GM12878 (cell line): ENCODE data around the gene GOLGA6A. TPM values are rescaled to one million over a fixed set of nuclear protein-coding genes. Genes with fewer than 3 reads are reported as not detected.

Experiments used
- ATAC-seq: fragments of 200-7000 bp; cut with Tn5 transposase; 3 replicates; pipeline ENCODE4 v1.9.1; 2020; ENCODE audit warnings: mild to moderate bottlenecking, moderate library complexity
- BruUV-seq: library from RNA; stranded (reverse); fragments of 400-500 nt; replicated peaks from 2 replicates; lab custom pipeline; 2021; lab: Mats Ljungman, UMichigan
- CTCF ChIA-PET: fragments of 300-600 bp; sonication (Branson Sonifier 250); formaldehyde crosslinking; extraction: SDS; loops from one replicate; lab custom pipeline; 2021; ENCODE audit warnings: inconsistent platforms; lab: Yijun Ruan, JAX
- POLR2A ChIA-PET: fragments of 350-600 bp; formaldehyde crosslinking; extraction: SDS; loops from one replicate; lab custom pipeline; 2021; ENCODE audit warnings: inconsistent platforms; lab: Charles Lee
- RAD21 ChIA-PET: fragments of 300-600 bp; sonication (Branson Sonifier 250); formaldehyde crosslinking; loops from one replicate; lab custom pipeline; 2023; ENCODE audit warnings: antibody characterized with exemption; ENCODE audit not compliant: unreplicated experiment; lab: Charles Lee
- SMC1A ChIA-PET: fragments of 300-600 bp; sonication (Branson Sonifier 250); formaldehyde crosslinking; loops from one replicate; lab custom pipeline; 2023; ENCODE audit not compliant: unreplicated experiment, uncharacterized antibody; lab: Charles Lee
- DNase-seq: peaks from one replicate; pipeline ENCODE4 v3.0.0-alpha.2; 2011; ENCODE audit warnings: low read depth, low spot score
- FAIRE-seq: peaks from 3 replicates; lab custom pipeline; 2011; peaks lifted over from hg19 to GRCh38; lab: Jason Lieb, UNC
- H2AFZ ChIP-seq: 2 replicates; pipeline ENCODE4 v1.6.0; 2011; ENCODE audit warnings: low read depth, low read length, control low read depth; ENCODE audit not compliant: control insufficient read depth
- H3K27ac ChIP-seq: 2 replicates; pipeline ENCODE4 v1.5.1; 2011; ENCODE audit warnings: control low read depth; ENCODE audit not compliant: control insufficient read depth, insufficient read depth
- H3K27me3 ChIP-seq, 2 experiments: replicated peaks in 1 of 2; 2 replicates each; pipeline versions ENCODE4 v1.6.0 to v1.6.1; 2011; ENCODE audit warnings: low read length in 1 of 2; ENCODE audit not compliant: control insufficient read depth in 2 of 2, insufficient read depth in 2 of 2
- H3K36me3 ChIP-seq, 2 experiments: 2 replicates each; pipeline ENCODE4 v1.5.1; 2011; ENCODE audit warnings: low read length in 1 of 2; ENCODE audit not compliant: control insufficient read depth in 2 of 2, insufficient read depth in 2 of 2
- H3K4me1 ChIP-seq: 2 replicates; pipeline ENCODE4 v1.6.1; 2011; ENCODE audit warnings: mild to moderate bottlenecking, low read length, moderate library complexity, mixed read lengths; ENCODE audit not compliant: control insufficient read depth, insufficient read depth
- H3K4me2 ChIP-seq: 2 replicates; pipeline ENCODE4 v1.6.0; 2011; ENCODE audit warnings: control low read depth; ENCODE audit not compliant: control insufficient read depth, insufficient read depth
- H3K4me3 ChIP-seq: fragments of 200-600 bp; sonication (generic); 2 replicates; pipeline ENCODE4 v1.5.1; 2016
- H3K79me2 ChIP-seq: 2 replicates; pipeline ENCODE4 v1.6.0; 2011; ENCODE audit warnings: low read length; ENCODE audit not compliant: control insufficient read depth, insufficient read depth
- H3K9ac ChIP-seq: 2 replicates; pipeline ENCODE4 v1.8.0; 2011; ENCODE audit warnings: low read length, control low read depth, mixed read lengths; ENCODE audit not compliant: control insufficient read depth, insufficient read depth
- H3K9me3 ChIP-seq: replicated peaks from 3 replicates; pipeline ENCODE4 v1.5.1; 2011; ENCODE audit warnings: mild to moderate bottlenecking, low read length; ENCODE audit not compliant: control insufficient read depth, insufficient read depth
- H4K20me1 ChIP-seq: 2 replicates; pipeline ENCODE4 v1.6.0; 2011; ENCODE audit not compliant: control insufficient read depth, insufficient read depth
- ASH2L ChIP-seq: fragments of 300-600, 200-600 bp; sonication (generic); IDR thresholded peaks from 2 replicates; pipeline ENCODE4 v1.6.1; 2017; ENCODE audit warnings: low read depth, mild to moderate bottlenecking, borderline replicate concordance
- ATF7 ChIP-seq: fragments of 450-650 bp; IDR thresholded peaks from 2 replicates; pipeline ENCODE4 v1.6.1; 2016; ENCODE audit warnings: low read depth, mild to moderate bottlenecking
- BMI1 ChIP-seq: fragments of 450-650 bp; IDR thresholded peaks from 2 replicates; pipeline ENCODE4 v1.6.1; 2016; ENCODE audit warnings: mild to moderate bottlenecking, moderate library complexity, borderline replicate concordance
- CREB1 ChIP-seq: IDR thresholded peaks from 2 replicates; pipeline ENCODE4 v1.6.1; 2012; ENCODE audit warnings: low read depth, mild to moderate bottlenecking, inconsistent platforms
- HDAC2 ChIP-seq: fragments of 200-600 bp; sonication (generic); IDR thresholded peaks from 2 replicates; pipeline ENCODE4 v1.6.1; 2017
- IKZF2 ChIP-seq, 2 experiments: fragments of 450-650 bp; IDR thresholded peaks; 2 replicates each; pipeline ENCODE4 v1.6.1; 2017; ENCODE audit warnings: mild to moderate bottlenecking in 2 of 2, moderate library complexity in 2 of 2
- JUND ChIP-seq: IDR thresholded peaks from 2 replicates; pipeline ENCODE4 v1.6.1; 2012; ENCODE audit warnings: low read depth, mild to moderate bottlenecking, low read length, improper control_type of control experiment, moderate library complexity
- KAT2A ChIP-seq: conservative IDR thresholded peaks from 2 replicates; pipeline ENCODE4 v1.6.1; 2011; ENCODE audit warnings: low read depth, low read length; ENCODE audit not compliant: control insufficient read depth
- NRF1 ChIP-seq: conservative IDR thresholded peaks from 2 replicates; pipeline ENCODE4 v1.6.1; 2011; ENCODE audit warnings: mild to moderate bottlenecking, low read depth, low read length, improper control_type of control experiment
- POLR2A ChIP-seq: IDR thresholded peaks from 2 replicates; pipeline ENCODE4 v1.6.1; 2011; ENCODE audit warnings: low read depth, mild to moderate bottlenecking, low read length
- POLR2AphosphoS2 ChIP-seq: IDR thresholded peaks from 2 replicates; pipeline ENCODE4 v1.6.1; 2011; ENCODE audit warnings: low read depth, mild to moderate bottlenecking, low read length, improper control_type of control experiment, moderate library complexity
- SMARCA5 ChIP-seq: fragments of 450-650 bp; IDR thresholded peaks from 2 replicates; pipeline ENCODE4 v1.6.1; 2017; ENCODE audit warnings: mild to moderate bottlenecking
- SPI1 ChIP-seq: IDR thresholded peaks from 2 replicates; pipeline ENCODE4 v1.6.1; 2011; ENCODE audit warnings: low read depth, mild to moderate bottlenecking, low read length, moderate library complexity, borderline replicate concordance; ENCODE audit not compliant: insufficient read depth
- TBL1XR1 ChIP-seq: IDR thresholded peaks from 2 replicates; pipeline ENCODE4 v1.6.1; 2012; ENCODE audit warnings: low read depth, low read length, improper control_type of control experiment
- WGBS: methylation state at CpG from one replicate; pipeline ENCODE4 v1.1.6; 2016; ENCODE audit warnings: low lambda C conversion rate; ENCODE audit not compliant: insufficient replicate concordance, insufficient coverage; ENCODE audit errors: missing lambda C conversion rate; 5-methylcytosine and 5-hydroxymethylcytosine counted together
- in situ Hi-C: fragments of 300-500 bp; cut with MboI; formaldehyde crosslinking; loops from 9 replicates; pipeline ENCODE4 v1.14.3; 2018; ENCODE audit warnings: mixed read lengths
- intact Hi-C: fragments of 100-400 bp; cut with micrococcal nuclease; formaldehyde crosslinking; loops from one replicate; pipeline ENCODE4 v1.14.2; 2022; ENCODE audit not compliant: unreplicated experiment
- polyA plus RNA-seq, 11 experiments: library from polyadenylated mRNA; depleted of rRNA in 4 of 11; unstranded in 6 of 11; stranded (reverse) in 5 of 11; fragments of >200 nt; fragmentation: Nextera tagmentation in 4 of 11; fragmentation: Illumina TruSeq in 1 of 11; extraction: Ambion mirVana in 4 of 11; extraction: Trizol in 1 of 11; gene quantifications; 1 replicate in 1 of 11; 2 replicates in 10 of 11; pipeline versions ENCODE4 v1.2.1 to v1.2.3, GENCODE V29; 2011 to 2016; ENCODE audit warnings: inconsistent platforms in 2 of 11, missing spikeins in 2 of 11, low read depth in 1 of 11
- total RNA-seq, 4 experiments: library from RNA; depleted of rRNA in 3 of 4; stranded (reverse); fragments of >200 nt in 3 of 4; fragmentation: Illumina TruSeq in 1 of 4; extraction: Trizol in 1 of 4; gene quantifications; 2 replicates each; pipeline versions ENCODE4 v1.2.1 to v1.2.3, GENCODE V29; 2013 to 2021
- TF ChIP-seq, protein P1 (sequence below): fragments of 450-650 bp; IDR thresholded peaks from 2 replicates; pipeline ENCODE4 v1.6.1; 2016; ENCODE audit warnings: mild to moderate bottlenecking
- TF ChIP-seq, protein P2 (sequence below): IDR thresholded peaks from 2 replicates; pipeline ENCODE4 v1.6.1; 2012; ENCODE audit warnings: low read depth, low read length, improper control_type of control experiment
- TF ChIP-seq, protein P3 (sequence below): fragments of 450-650 bp; IDR thresholded peaks from 2 replicates; pipeline ENCODE4 v1.6.1; 2017; ENCODE audit warnings: mild to moderate bottlenecking, moderate library complexity

The GOLGA6A gene
- total and polyA plus RNA-seq, 10 of the 15 experiments (the other 5 are each of a cell fraction or from before 2014, with no cell fraction given): not detected

DNA sequence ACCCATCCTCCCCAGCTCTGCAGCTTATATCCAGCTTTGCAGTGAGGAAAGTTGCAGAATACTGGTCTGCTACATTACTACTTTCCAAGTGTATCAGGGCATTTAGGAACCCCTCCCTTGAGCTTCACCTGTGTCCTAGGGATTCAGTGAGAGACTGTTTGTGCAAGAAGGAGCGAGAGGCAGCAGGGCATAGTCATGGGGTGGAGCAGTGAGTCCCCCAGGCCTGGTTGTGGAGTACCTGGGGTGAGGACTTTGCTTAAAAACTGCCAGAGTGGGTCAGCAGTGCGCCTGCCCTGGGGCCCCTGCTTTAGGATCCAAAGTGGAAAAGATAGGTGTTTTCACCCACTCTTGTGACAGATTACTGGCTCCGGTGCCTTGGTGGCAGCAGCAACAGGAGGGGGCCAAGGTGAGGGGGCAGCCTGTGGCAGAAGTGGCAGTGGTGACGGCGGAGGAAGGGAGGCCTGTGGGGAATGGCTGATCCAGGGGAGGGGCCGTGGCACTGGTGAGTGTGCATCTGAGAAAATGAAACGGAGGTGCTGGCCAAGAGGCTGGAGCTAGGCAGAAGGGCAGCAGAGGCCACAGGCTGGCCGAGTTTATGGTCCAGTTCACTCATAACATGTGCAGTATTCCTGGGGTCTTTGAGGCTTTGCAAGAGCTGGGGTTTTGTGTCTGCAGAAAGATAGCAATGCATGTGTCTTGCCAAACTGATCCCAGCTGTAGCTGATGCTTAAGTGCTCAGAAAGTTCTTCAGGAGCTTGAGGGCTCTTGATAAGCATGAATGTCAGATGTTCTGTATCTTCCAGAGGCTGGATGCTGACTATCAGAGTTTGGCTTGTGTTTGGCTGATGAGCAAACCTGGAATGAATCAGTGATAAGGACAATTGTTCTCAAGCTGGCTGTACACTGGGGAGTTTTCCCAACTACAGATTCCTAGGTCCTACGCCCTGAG lies 43.4 kb downstream of the GOLGA6A start:
- FAIRE-seq: no peak
- H3K4me3 ChIP-seq: no peak overlapping the region
- no peak overlapping the region for H3K27ac ChIP-seq
- BruUV-seq: no TSS peak
- H3K4me1 ChIP-seq: no peaks in the 10 kb centered on the region
- H3K79me2 ChIP-seq: no peaks in the 10 kb centered on the region
- ChIA-PET RAD21 (interaction anchor here (5.5 kb wide), 1 partner anchor 66 kb away, joined by 28 read pairs; no protein-coding TSS in a partner anchor), POLR2A (no interaction called here), SMC1A (no interaction called here), CTCF (interaction anchor here (0.7 to 5.1 kb wide), 5 partner anchors 10 to 68 kb away, joined by 3 to 30 read pairs (median 10); no protein-coding TSS in a partner anchor)
- no peaks in the 10 kb centered on the region for H4K20me1 ChIP-seq
- no peak for DNase-seq
- no peaks in the 10 kb centered on the region for H3K27me3 ChIP-seq
- no peak overlapping the region for H3K4me2 ChIP-seq
- H3K9ac ChIP-seq: no peak overlapping the region
- peaks cover 16 to 20% of the 10 kb centered on the region in 2 experiments for H3K36me3 ChIP-seq
- H2AFZ ChIP-seq: no peak overlapping the region
- in situ Hi-C loops (no loop called here), intact Hi-C loops (no loop called here)
- no peak for ATAC-seq
- no peaks in the 10 kb centered on the region for H3K9me3 ChIP-seq
- 74% methylated on average over 9 of the region's 9 CpGs for WGBS
- TF ChIP-seq ASH2L: no peak
- TF ChIP-seq HDAC2: no peak
- TF ChIP-seq, protein P1, sequence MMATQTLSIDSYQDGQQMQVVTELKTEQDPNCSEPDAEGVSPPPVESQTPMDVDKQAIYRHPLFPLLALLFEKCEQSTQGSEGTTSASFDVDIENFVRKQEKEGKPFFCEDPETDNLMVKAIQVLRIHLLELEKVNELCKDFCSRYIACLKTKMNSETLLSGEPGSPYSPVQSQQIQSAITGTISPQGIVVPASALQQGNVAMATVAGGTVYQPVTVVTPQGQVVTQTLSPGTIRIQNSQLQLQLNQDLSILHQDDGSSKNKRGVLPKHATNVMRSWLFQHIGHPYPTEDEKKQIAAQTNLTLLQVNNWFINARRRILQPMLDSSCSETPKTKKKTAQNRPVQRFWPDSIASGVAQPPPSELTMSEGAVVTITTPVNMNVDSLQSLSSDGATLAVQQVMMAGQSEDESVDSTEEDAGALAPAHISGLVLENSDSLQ: no peak
- no peak for TF ChIP-seq SMARCA5
- no peak for TF ChIP-seq JUND
- TF ChIP-seq, protein P2, sequence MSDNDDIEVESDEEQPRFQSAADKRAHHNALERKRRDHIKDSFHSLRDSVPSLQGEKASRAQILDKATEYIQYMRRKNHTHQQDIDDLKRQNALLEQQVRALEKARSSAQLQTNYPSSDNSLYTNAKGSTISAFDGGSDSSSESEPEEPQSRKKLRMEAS: no peak
- TF ChIP-seq, protein P3, sequence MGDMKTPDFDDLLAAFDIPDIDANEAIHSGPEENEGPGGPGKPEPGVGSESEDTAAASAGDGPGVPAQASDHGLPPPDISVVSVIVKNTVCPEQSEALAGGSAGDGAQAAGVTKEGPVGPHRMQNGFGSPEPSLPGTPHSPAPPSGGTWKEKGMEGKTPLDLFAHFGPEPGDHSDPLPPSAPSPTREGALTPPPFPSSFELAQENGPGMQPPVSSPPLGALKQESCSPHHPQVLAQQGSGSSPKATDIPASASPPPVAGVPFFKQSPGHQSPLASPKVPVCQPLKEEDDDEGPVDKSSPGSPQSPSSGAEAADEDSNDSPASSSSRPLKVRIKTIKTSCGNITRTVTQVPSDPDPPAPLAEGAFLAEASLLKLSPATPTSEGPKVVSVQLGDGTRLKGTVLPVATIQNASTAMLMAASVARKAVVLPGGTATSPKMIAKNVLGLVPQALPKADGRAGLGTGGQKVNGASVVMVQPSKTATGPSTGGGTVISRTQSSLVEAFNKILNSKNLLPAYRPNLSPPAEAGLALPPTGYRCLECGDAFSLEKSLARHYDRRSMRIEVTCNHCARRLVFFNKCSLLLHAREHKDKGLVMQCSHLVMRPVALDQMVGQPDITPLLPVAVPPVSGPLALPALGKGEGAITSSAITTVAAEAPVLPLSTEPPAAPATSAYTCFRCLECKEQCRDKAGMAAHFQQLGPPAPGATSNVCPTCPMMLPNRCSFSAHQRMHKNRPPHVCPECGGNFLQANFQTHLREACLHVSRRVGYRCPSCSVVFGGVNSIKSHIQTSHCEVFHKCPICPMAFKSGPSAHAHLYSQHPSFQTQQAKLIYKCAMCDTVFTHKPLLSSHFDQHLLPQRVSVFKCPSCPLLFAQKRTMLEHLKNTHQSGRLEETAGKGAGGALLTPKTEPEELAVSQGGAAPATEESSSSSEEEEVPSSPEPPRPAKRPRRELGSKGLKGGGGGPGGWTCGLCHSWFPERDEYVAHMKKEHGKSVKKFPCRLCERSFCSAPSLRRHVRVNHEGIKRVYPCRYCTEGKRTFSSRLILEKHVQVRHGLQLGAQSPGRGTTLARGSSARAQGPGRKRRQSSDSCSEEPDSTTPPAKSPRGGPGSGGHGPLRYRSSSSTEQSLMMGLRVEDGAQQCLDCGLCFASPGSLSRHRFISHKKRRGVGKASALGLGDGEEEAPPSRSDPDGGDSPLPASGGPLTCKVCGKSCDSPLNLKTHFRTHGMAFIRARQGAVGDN: no peak
- no peak for TF ChIP-seq KAT2A
- TF ChIP-seq BMI1: no peak
- TF ChIP-seq SPI1: no peak
- no peak for TF ChIP-seq CREB1
- TF ChIP-seq NRF1: no peak
- TF ChIP-seq TBL1XR1: no peak
- no peak for TF ChIP-seq ATF7
- no peak for TF ChIP-seq POLR2AphosphoS2
- no peak for TF ChIP-seq POLR2A
- TF ChIP-seq IKZF2 (IDR thresholded peaks at IDR 0.05): no peak
